GM19351 (cell line): ENCODE measurements around the gene C16orf89.
"Not testable (repeated sequence)": the region's sequence is repeated elsewhere in the genome, so short reads cannot be mapped to it uniquely, and the experiment has no call there.

Experiments
- ATAC-seq: cut with Tn5 transposase; IDR thresholded peaks from one replicate; pipeline ENCODE4 v1.9.1; 2021; ENCODE audit warnings: mild to moderate bottlenecking, moderate library complexity; ENCODE audit not compliant: unreplicated experiment

The C16orf89 gene

GRCh38 chr16:5062790-5063765, 2.7 kb downstream of the C16orf89 start:
- ATAC-seq, result no peak

DNA sequence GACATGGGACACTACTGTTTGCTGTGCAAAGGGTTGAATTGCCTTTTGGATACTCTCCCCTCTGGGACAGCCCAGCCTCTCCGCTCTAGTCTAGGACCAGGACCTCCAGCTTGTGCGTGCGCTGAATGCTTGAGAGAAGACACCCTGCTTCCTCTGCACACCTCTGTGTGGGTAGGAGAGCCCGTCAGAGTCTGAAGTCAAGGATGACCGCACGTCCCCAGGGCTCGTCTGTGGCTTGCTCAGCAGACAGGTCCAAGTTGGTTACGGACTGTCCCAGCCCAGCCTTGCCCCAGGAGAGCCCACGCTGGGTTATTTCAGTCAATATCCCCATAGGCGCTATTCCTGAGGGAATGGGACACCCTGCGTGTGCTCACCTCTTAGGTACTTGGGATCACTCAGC, 3.7 kb downstream of the C16orf89 start:
- ATAC-seq, result peak; percentile 91

GRCh38 chr16:5060073-5060641, 5.6 kb downstream of the C16orf89 start:
- ATAC-seq, result no peak

DNA sequence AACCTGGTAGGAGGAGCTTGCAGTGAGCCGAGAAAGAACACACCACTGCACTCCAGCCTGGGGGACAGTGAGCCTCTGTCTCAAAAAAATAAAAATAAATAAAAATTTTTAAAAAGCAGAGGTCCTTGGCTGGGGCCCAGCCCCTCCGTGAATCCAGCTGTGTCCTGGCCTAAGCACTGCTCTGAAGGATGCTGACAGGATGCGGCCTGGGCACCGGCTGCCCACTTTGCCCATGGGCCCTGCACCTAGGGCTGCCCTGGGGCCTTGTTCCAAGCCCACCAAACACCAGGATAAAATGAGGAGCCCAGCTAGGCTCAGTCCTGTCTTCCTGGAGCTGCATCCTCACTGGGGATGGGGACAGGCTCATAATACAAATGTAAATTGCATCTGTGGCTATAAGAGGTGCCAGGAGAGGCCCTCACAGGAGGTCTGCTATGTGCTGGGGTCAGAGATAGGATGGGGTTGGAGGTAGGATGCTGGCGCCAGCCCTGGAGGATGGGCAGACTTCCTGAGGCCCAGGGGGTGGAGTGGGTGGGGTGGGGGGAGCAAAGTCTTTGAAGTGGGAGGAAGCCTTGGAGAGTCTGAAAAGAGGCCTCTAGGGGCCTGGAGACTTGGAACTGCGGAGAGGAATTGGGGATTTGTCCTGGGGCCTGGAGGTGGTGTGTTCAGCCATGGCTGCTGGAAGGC, 6.2 kb downstream of the C16orf89 start:
- no peak for ATAC-seq

DNA sequence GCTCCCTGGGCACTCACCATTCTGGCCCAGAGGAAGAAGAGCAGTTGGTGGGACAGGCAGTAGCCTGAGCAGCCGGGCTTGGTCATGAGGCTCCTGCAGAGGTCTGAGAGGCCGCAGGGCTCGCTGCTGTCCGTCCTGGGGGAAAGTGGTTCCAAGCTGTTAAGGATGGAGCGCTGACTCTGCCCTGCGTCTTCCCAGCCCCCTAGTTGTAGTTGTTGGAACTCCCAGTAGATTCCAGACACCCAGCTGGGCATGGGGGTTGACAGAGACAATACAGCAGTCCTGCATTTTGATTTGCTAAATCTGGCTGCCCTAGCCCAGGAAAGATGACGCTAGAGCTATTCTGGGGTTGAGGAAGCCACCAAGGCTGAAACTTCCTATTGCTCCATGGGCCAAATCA, 7.3 kb downstream of the C16orf89 start:
- no peak for ATAC-seq

- ATAC-seq, result no peak
Measured at GRCh38 chr16:5056352-5056751, 9.4 kb downstream of the C16orf89 start.

GRCh38 chr16:5054876-5055865, 10.6 kb downstream of the C16orf89 start:
- no peak for ATAC-seq

- no peak for ATAC-seq
Measured at GRCh38 chr16:5046914-5047313, 18.8 kb downstream of the C16orf89 start.

DNA sequence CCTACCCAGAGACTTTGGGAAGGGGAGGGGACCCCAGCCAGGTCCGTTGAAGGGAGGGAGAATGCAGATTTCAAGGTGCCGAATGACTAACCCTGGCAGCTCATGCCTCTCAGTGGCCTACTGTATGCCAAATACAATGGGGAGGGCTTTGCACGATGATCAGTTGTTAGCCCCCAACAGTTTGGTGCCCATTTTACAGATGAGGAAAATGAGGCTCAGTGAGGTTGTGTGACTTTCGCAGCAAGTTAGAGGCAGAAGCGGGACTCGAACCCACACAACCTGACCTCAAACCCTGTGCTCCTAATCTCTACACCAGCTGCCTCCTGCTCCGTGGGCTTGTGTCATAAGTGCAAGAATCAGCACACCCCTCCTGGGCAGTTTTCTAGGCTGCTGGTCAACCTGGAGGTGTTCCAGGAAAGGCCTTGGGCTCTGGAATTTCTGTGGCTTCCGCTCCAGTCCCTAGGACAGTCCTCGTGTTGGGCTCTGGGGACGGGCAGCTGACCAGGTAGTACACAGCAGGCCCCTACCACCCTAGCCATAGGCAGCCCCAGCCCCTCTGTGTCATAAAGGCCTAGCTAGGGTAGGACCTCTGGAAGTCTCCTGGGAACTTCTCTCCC, 20.1 kb downstream of the C16orf89 start:
- no peak for ATAC-seq

DNA sequence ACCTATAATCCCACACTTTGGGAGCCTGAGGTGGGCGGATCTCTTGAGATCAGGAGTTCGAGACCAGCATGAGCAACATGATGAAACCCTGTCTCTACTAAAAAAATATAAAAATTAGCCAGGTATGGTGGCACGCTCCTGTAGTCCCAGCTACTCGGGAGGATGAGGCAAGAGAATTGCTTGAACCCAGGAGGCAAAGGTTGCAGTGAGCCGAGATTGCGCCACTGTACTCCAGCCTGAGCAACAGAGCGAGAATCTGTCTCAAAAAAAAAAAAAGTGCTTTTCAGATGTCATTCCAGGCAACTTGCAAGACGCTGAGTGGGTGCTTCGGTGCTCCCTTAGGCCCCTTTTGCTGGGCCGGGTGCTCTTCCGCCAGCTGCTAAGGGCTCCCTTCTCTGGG, 21.2 kb downstream of the C16orf89 start:
- not testable (repeated sequence) for ATAC-seq

GRCh38 chr16:5044011-5044540, 21.7 kb downstream of the C16orf89 start:
- no peak for ATAC-seq

- ATAC-seq, result no peak
Measured at GRCh38 chr16:5042574-5043171, 23.1 kb downstream of the C16orf89 start.

DNA sequence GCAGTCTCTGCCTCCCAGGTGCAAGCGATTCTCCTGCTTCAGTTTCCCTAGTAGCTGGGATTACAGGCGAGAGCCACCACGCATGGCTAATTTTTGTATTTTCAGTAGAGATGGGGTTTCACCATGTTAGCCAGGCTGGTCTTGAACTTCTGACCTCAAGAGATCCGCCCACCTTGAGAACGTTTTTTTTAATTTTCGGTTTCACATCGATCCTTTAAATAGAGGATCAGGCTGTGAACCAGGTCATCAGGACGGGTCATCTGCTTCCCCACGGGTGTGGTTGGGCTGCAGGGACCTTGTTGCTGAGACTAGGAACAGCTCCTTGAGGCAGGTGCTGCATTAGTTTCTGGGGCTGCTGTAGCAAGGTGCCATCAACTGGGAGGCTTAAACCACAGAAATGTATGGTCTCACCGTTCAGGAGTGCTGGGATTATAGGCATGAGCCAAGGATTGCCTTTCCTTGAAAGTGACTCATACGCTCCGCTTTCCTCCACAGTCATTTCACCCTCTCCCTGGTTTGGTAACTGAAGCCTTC, 24.1 kb downstream of the C16orf89 start:
- ATAC-seq, result peak; percentile 86

GRCh38 chr16:5040451-5040850, 25.3 kb downstream of the C16orf89 start:
- no peak for ATAC-seq

DNA sequence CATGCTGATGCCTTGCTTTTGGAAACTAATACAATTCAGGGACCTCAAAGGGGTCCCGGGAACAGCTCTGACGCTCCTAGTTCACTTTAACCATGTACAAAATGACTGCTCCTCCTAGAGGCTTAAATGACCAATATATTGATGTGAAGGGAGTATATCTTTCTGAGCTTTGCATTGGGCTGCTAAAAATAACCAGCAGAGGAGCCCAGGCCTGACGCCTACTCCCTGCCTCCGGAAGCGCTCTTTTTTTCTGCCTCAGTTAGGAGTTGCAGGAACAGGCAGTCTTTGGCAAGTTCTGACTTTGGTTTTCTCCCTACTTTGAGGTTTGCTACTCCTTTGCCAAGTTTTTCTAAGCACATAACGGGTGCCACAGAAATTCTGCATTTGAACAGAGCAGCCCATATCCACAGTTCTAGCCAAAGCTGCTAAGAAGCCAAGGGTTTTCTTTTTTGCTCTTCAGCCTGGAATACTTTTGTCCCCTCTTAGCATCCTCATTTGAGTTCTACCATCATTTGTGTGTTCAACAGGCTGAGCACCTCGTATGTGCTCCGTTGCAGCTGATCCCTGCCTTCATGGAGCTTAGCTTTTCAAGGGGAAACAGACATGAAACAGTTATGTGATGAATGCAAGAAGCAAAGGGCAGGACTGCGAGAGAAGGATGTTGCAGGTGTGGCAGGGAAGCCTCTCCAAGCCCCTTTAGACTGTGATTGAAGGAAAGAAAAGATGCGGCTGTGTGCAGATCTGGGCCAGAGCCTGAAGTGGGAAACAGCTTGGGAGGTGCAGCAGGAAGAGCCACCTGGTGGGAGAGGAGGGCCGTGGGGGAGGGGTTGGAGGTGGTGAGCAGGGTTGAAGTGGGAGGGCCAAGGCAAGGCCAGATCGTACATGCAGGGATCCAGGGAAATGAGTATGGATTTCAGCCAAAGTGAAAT, 29.3 kb downstream of the C16orf89 start:
- ATAC-seq, result no peak

DNA sequence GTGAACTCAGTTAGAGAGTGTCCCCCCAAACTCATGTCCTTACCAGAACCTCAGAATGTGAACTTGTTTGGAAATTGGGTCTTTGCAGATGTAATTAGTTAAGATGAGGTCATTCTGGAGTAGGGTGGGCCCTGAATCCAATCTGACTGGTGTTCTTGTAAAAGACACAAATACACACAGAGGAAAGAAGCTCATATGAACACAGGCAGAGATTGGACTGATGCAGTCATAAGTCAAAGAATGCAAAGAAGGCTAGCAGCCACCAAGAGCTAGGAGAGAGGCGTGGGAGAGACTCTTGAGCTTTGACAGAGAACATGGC, 29.9 kb downstream of the C16orf89 start:
- ATAC-seq, result no peak

GRCh38 chr16:5034167-5034523, 31.6 kb downstream of the C16orf89 start:
- no peak for ATAC-seq
